HG02610 (cell line): ENCODE measurements around the gene SLC30A3.
A peak's percentile ranks its signal among the peaks of the same experiment; 100 is the strongest.
"Not testable (repeated sequence)": the region's sequence is repeated elsewhere in the genome, so short reads cannot be mapped to it uniquely, and the experiment has no call there.

Experiments
- ATAC-seq: cut with Tn5 transposase; IDR thresholded peaks from one replicate; pipeline ENCODE4 v1.9.1; 2021; ENCODE audit warnings: mild to moderate bottlenecking, moderate library complexity; ENCODE audit not compliant: unreplicated experiment

Gene SLC30A3

GRCh38 chr2:27285481-27285880, 22.6 kb upstream of the SLC30A3 start:
- ATAC-seq: no peak

- no peak for ATAC-seq
Observed at GRCh38 chr2:27284996-27285395, 22.1 kb upstream of the SLC30A3 start.

GRCh38 chr2:27282892-27283291, 20.0 kb upstream of the SLC30A3 start:
- no peak for ATAC-seq

GRCh38 chr2:27281855-27282559, 19.2 kb upstream of the SLC30A3 start, which contains the start of gene TRIM54:
TSS of gene TRIM54 (plus strand) at chr2:27282429. CDS start at chr2:27282732, 303 bp downstream.
- ATAC-seq: no peak

GRCh38 chr2:27281442-27281841, 18.6 kb upstream of the SLC30A3 start:
- no peak for ATAC-seq

GRCh38 chr2:27280826-27281225, 18.0 kb upstream of the SLC30A3 start:
- no peak for ATAC-seq

- no peak for ATAC-seq
Observed at GRCh38 chr2:27278010-27278409, 15.2 kb upstream of the SLC30A3 start.

GRCh38 chr2:27275211-27276150, 12.6 kb upstream of the SLC30A3 start, which contains the start of gene DNAJC5G:
TSS of gene DNAJC5G (plus strand) at chr2:27275433. CDS start at chr2:27276729, 1,296 bp downstream.
- no peak for ATAC-seq

- not testable (repeated sequence) for ATAC-seq
Observed at GRCh38 chr2:27272537-27273522, 10.0 kb upstream of the SLC30A3 start.

GRCh38 chr2:27271631-27272340, 8.9 kb upstream of the SLC30A3 start:
- no peak for ATAC-seq

GRCh38 chr2:27270670-27271069, 7.8 kb upstream of the SLC30A3 start:
- no peak for ATAC-seq

- no peak for ATAC-seq
Observed at GRCh38 chr2:27270131-27270530, 7.3 kb upstream of the SLC30A3 start.

GRCh38 chr2:27268296-27268695, 5.4 kb upstream of the SLC30A3 start:
- ATAC-seq: not testable (repeated sequence)

GRCh38 chr2:27265536-27265870, 2.7 kb upstream of the SLC30A3 start:
- no peak for ATAC-seq

GRCh38 chr2:27264753-27265535, 2.1 kb upstream of the SLC30A3 start:
- ATAC-seq: peak; percentile 42

- no peak for ATAC-seq
Observed at GRCh38 chr2:27264253-27264752, 1.5 kb upstream of the SLC30A3 start.

GRCh38 chr2:27263287-27264252, 723 bp upstream of the SLC30A3 start:
- no peak for ATAC-seq

- ATAC-seq: no peak
Observed at GRCh38 chr2:27261926-27262298, 935 bp downstream of the SLC30A3 start.
